Progenitor cell of endocrine pancreas (in vitro differentiated cells): ENCODE results near the gene PROCR. TPM values are rescaled to one million over a fixed set of nuclear protein-coding genes. Genes with fewer than 3 reads are reported as not detected.
A peak's percentile ranks its signal among the peaks of the same experiment; 100 is the strongest.
"Not testable (repeated sequence)": the region's sequence is repeated elsewhere in the genome, so short reads cannot be mapped to it uniquely, and the experiment has no call there.

Experiments
- DNase-seq: peaks from one replicate; pipeline ENCODE4 v3.0.0; 2021; ENCODE audit warnings: low spot score; ENCODE audit not compliant: unreplicated experiment
- H3K27ac Mint-ChIP-seq: 2 replicates; pipeline ENCODE4 v1.8.0; 2021; ENCODE audit warnings: mild to moderate bottlenecking, moderate library complexity, mixed read lengths
- H3K27me3 Mint-ChIP-seq: 2 replicates; pipeline ENCODE4 v1.8.0; 2021; ENCODE audit warnings: mixed read lengths
- H3K36me3 Mint-ChIP-seq: 2 replicates; pipeline ENCODE4 v1.8.0; 2022; ENCODE audit warnings: mixed read lengths; ENCODE audit not compliant: insufficient read depth
- H3K4me1 Mint-ChIP-seq: 2 replicates; pipeline ENCODE4 v1.8.0; 2021; ENCODE audit warnings: low read depth, mixed read lengths
- H3K4me3 Mint-ChIP-seq: 2 replicates; pipeline ENCODE4 v1.8.0; 2021; ENCODE audit warnings: low read depth, mild to moderate bottlenecking, moderate library complexity, mixed read lengths
- H3K9me3 Mint-ChIP-seq: 2 replicates; pipeline ENCODE4 v1.8.0; 2021; ENCODE audit warnings: low read depth, mixed read lengths
- total RNA-seq: library from RNA; stranded (reverse); gene quantifications from 2 replicates; pipeline ENCODE4 v1.2.1, GENCODE V29; 2021
- TF ChIP-seq, protein P1 (sequence below): fragments of 200-600 bp; sonication (generic); IDR thresholded peaks from one replicate; pipeline ENCODE4 v1.5.0; 2021; ENCODE audit warnings: antibody characterized with exemption, mild to moderate bottlenecking; ENCODE audit not compliant: unreplicated experiment

PROCR gene
- total RNA-seq, 1 donor from 2014 or later: 0.55 TPM

DNA sequence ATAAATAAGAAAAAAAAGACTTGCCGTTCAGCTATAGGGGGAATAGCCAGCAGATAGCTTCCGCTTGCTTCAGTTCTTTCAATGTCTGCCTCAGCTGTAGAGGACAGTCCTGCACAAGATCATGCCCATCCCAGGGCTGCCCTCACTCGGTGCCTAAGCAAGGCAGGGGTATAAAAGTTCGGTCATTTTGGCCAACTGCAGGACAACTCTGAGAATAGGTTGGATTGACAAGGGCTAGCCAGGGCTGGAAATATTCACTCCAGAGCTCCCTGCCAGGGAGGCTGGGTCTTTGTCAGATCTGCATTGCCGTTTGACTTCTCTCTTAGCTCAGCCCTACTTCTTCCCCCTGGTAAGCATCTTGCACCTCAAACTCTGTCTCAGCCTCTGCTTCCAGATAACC, 8.4 kb downstream of the PROCR start:
- Mint-ChIP-seq H3K9me3 (peaks cover 16% of the 10 kb centered on the region), H3K36me3 (peaks cover 2% of the 10 kb centered on the region), H3K27ac (no peak overlapping the region), H3K4me1 (peaks cover 9% of the 10 kb centered on the region), H3K4me3 (no peak overlapping the region), H3K27me3 (no peaks in the 10 kb centered on the region)
- TF ChIP-seq, protein P1, sequence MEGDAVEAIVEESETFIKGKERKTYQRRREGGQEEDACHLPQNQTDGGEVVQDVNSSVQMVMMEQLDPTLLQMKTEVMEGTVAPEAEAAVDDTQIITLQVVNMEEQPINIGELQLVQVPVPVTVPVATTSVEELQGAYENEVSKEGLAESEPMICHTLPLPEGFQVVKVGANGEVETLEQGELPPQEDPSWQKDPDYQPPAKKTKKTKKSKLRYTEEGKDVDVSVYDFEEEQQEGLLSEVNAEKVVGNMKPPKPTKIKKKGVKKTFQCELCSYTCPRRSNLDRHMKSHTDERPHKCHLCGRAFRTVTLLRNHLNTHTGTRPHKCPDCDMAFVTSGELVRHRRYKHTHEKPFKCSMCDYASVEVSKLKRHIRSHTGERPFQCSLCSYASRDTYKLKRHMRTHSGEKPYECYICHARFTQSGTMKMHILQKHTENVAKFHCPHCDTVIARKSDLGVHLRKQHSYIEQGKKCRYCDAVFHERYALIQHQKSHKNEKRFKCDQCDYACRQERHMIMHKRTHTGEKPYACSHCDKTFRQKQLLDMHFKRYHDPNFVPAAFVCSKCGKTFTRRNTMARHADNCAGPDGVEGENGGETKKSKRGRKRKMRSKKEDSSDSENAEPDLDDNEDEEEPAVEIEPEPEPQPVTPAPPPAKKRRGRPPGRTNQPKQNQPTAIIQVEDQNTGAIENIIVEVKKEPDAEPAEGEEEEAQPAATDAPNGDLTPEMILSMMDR: no peak
- no peak for DNase-seq

GRCh38 chr20:35181731-35182130, 9.9 kb downstream of the PROCR start:
- H3K4me1 Mint-ChIP-seq: peaks cover 7% of the 10 kb centered on the region
- no peak overlapping the region for H3K4me3 Mint-ChIP-seq
- peaks cover 21% of the 10 kb centered on the region for H3K9me3 Mint-ChIP-seq

DNA sequence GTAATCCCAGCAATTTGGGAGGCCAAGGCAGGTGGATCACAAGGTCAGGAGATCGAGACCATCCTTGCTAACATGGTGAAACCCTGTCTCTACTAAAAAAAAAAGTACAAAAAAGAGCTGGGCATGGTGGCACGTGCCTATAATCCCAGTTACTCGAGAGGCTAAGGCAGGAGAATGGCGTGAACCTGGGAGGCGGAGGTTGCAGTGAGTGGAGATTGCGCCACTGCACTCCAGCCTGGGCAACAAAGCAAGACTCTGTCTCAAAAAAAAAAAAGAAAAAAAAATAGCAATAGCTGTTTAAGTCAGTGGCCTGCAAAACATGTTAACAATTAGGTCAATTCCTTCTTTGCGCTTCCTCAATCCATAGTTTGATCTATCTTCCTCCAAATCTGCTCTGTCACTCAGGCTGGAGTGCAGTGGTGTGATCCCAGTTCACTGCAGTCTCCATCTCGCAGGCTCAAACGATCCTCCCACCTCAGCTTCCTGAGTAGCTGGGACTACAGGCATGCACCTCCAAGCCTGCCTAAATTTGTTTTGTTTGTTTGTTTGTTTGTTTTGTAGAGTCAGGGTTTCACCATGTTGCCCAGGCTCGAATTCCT, 14.9 kb downstream of the PROCR start:
- DNase-seq, H3K27me3 Mint-ChIP-seq, H3K4me3 Mint-ChIP-seq, H3K36me3 Mint-ChIP-seq, H3K27ac Mint-ChIP-seq: not testable (repeated sequence)
- H3K9me3 Mint-ChIP-seq: peaks cover 32% of the 10 kb centered on the region
- peaks cover 22% of the 10 kb centered on the region for H3K4me1 Mint-ChIP-seq

More at GRCh38 chr20:35181731-35182130, 9.9 kb downstream of the PROCR start:
- no peak for DNase-seq
- Mint-ChIP-seq H3K36me3 (peaks cover 1% of the 10 kb centered on the region), H3K27me3 (no peaks in the 10 kb centered on the region), H3K27ac (no peak overlapping the region)
- TF ChIP-seq, protein P1: no peak

- Mint-ChIP-seq H3K4me1 (peaks cover 30% of the 10 kb centered on the region), H3K27me3 (no peaks in the 10 kb centered on the region), H3K36me3 (no peaks in the 10 kb centered on the region), H3K4me3 (no peak overlapping the region), H3K27ac (no peak overlapping the region), H3K9me3 (peaks cover 32% of the 10 kb centered on the region)
- DNase-seq: no peak
- TF ChIP-seq, protein P1: no peak
Observed at GRCh38 chr20:35187584-35188190, 15.8 kb downstream of the PROCR start.

- H3K27ac Mint-ChIP-seq: peak overlapping the region; percentile 1
- not testable (repeated sequence) for H3K4me3 Mint-ChIP-seq
Observed at GRCh38 chr20:35189223-35189622, 17.4 kb downstream of the PROCR start.

GRCh38 chr20:35190556-35190955, 18.7 kb downstream of the PROCR start:
- Mint-ChIP-seq H3K4me1 (peaks cover 34% of the 10 kb centered on the region), H3K9me3 (peaks cover 26% of the 10 kb centered on the region), H3K36me3 (peaks cover 2% of the 10 kb centered on the region), H3K27me3 (no peaks in the 10 kb centered on the region), H3K27ac (no peak overlapping the region), H3K4me3 (no peak overlapping the region)
- TF ChIP-seq, protein P1: no peak
- DNase-seq: no peak

More at GRCh38 chr20:35189223-35189622, 17.4 kb downstream of the PROCR start:
- not testable (repeated sequence) for H3K27me3 Mint-ChIP-seq, DNase-seq, H3K36me3 Mint-ChIP-seq
- H3K4me1 Mint-ChIP-seq: peaks cover 34% of the 10 kb centered on the region
- peaks cover 27% of the 10 kb centered on the region for H3K9me3 Mint-ChIP-seq
